ENCODE measurements around the gene SMIM10.
"Not testable (repeated sequence)": the region's sequence is repeated elsewhere in the genome, so short reads cannot be mapped to it uniquely, and the experiment has no call there.

SMIM10 gene

GRCh38 chrX:135009057-135009610 is 18.3 kb downstream of the SMIM10 start:
- no peak overlapping the region for H3K9ac ChIP-seq
- peaks cover 97% of the 10 kb centered on the region for H3K27me3 ChIP-seq
- H3K4me3 ChIP-seq, result no peak overlapping the region
- H3K4me1 ChIP-seq, result no peaks in the 10 kb centered on the region
- no peaks in the 10 kb centered on the region for H3K9me3 ChIP-seq
- no peak overlapping the region for H3K27ac ChIP-seq
- H3K36me3 ChIP-seq, result no peaks in the 10 kb centered on the region
- TF ChIP-seq Cebpa-rat (IDR thresholded peaks at IDR 0.05), result no peak
- 0 out of 2 replicates have a peak, but pooled peaks cover 9% of the 10 kb centered on the region for H4K20me1 ChIP-seq
- H3K4me2 ChIP-seq, result no peak overlapping the region

DNA sequence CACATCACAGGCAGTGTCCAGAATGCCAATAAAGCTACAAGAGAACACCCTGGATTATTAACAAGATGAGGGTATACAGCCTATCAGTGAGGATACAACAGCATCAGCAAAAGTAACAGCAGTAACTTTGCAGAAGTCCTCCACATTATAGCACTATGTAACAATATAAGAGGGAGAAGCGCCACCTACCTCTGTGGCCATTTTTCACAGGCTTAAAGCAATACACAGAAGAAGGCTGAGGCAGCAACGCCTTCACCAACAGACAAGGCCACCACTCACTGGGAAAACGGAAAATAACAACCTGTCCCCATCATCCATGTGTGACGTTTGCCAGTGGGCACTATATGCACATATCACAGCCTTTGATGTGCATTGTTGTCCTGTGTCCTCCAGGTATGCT is 19.0 kb downstream of the SMIM10 start:
- Histone ChIP-seq H3K4me3 (no peak overlapping the region), H4K20me1 (0 out of 2 replicates have a peak, but pooled peaks cover 9% of the 10 kb centered on the region), H3K4me2 (no peak overlapping the region), H3K4me1 (no peaks in the 10 kb centered on the region), H3K36me3 (no peaks in the 10 kb centered on the region), H3K27me3 (peaks cover 98% of the 10 kb centered on the region), H3K9me3 (no peaks in the 10 kb centered on the region), H3K9ac (no peak overlapping the region), H3K27ac (no peak overlapping the region)
- TF ChIP-seq Cebpa-rat (IDR thresholded peaks at IDR 0.05), result no peak

DNA sequence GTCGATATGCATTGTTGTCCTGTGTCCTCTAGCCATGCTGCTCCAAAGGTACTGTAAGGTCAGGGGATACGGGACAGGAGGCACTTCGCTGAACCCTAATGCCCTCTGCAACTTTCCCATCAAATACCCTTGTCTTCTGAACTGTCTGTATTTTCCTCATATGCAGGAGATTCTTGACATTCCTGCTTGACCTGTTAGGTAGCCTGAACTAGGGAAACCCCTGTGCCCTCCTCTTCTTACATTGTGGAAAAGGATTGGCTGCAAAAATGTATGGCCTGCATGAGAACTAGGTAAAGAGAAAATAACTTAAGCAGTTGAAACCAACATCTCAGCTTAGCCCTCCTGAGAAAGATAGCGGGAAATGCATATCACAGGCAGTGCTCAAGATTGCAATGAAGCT is 20.1 kb downstream of the SMIM10 start:
- H3K36me3 ChIP-seq, result no peaks in the 10 kb centered on the region
- no peaks in the 10 kb centered on the region for H3K4me1 ChIP-seq
- H3K4me2 ChIP-seq, result no peak overlapping the region
- no peak overlapping the region for H3K9ac ChIP-seq
- peaks cover 97% of the 10 kb centered on the region for H3K27me3 ChIP-seq
- H3K27ac ChIP-seq, result no peak overlapping the region
- no peaks in the 10 kb centered on the region for H3K9me3 ChIP-seq
- no peak overlapping the region for H3K4me3 ChIP-seq
- 0 out of 2 replicates have a peak, but pooled peaks cover 4% of the 10 kb centered on the region for H4K20me1 ChIP-seq
- TF ChIP-seq Cebpa-rat (IDR thresholded peaks at IDR 0.05), result no peak

DNA sequence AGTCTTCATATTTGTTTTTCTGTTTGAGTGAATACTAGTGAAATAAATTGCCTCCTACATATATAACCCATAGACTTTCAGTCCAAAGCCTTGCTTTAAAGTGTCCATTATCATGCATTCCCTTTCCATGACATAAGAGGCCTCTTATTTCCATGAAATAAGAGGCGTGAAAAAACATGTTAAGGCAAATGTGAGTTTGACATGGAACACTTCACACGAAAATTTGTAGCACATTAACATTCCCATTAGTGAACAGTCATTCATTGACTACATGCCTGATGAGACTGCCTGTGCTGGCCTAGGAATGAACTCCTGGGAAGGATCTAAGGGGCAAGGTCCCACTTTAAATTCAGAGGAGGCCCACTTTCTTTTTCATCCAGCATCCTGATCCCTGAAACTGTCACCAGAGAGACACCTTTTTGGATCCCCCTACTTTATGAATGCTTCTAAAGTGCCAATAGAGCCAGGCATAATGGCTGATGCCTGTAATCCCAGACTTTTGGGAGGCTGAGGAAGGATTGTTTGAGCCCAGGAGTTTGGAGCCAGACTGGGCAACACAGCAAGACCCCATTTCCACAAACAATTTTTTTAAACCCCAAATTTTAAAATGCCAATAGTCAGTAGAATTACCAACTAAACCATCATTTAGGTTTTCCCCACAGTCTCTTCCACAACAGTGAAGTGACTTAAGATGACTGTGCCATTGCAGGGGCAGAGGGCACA is 24.9 kb downstream of the SMIM10 start:
- TF ChIP-seq Cebpa-rat (IDR thresholded peaks at IDR 0.05), result no peak
- Histone ChIP-seq H3K27me3 (peaks cover 94% of the 10 kb centered on the region), H3K4me3 (no peak overlapping the region), H3K9me3 (no peaks in the 10 kb centered on the region), H3K9ac (no peak overlapping the region), H3K36me3 (no peaks in the 10 kb centered on the region), H3K4me2 (no peak overlapping the region), H3K4me1 (no peaks in the 10 kb centered on the region), H3K27ac (no peak overlapping the region), H4K20me1 (peaks cover 5% of the 10 kb centered on the region; the same call in 1 of the 2 replicates)

DNA sequence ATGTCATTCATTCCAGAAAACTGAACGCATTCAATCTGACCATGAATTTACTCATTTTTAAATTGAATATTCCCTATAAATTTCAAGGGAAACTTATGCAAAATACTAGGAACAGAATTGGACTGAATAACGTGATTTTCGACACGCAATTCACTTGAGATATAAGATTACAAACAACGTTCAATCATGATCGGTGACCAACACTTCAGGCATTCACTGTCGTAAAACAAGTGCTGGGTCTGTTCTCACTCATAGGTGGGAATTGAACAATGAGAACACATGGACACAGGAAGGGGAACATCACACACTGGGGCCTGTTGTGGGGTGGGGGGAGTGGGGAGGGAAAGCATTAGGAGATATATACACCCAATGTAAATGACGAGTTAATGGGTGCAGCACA is 29.1 kb downstream of the SMIM10 start:
- peaks cover 91% of the 10 kb centered on the region for H3K27me3 ChIP-seq
- not testable (repeated sequence) for H3K9ac ChIP-seq, H3K4me3 ChIP-seq, H4K20me1 ChIP-seq, H3K36me3 ChIP-seq, H3K27ac ChIP-seq, H3K4me2 ChIP-seq, H3K4me1 ChIP-seq
- H3K9me3 ChIP-seq, result peaks cover 12% of the 10 kb centered on the region

- not testable (repeated sequence) for H3K4me2 ChIP-seq
These were observed 33.0 kb downstream of the SMIM10 start for GRCh38 chrX:135023791-135024190.

DNA sequence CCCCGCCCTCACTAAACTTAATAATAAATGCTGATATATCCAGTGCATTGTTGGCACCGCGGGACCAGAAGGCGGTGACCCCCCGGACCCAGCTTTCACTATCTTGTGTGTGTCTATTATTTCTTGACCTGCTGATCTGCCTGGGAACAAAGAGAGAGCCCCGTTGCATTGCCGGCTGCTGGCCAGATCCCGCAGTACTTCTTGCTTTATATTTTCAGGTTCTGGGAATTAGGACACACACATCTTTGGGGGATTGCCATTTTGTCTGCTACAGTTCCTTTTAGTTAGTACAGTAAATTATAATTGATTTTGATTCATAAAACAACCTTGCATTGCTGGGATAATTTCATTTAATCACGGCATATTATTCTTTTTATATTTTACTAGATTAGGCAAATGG is 33.7 kb downstream of the SMIM10 start:
- no peaks in the 10 kb centered on the region for H3K36me3 ChIP-seq
- no peaks in the 10 kb centered on the region; the same call in 1 of the 2 replicates for H4K20me1 ChIP-seq
- peaks cover 12% of the 10 kb centered on the region for H3K9me3 ChIP-seq
- no peak overlapping the region for H3K9ac ChIP-seq
- H3K27ac ChIP-seq, result no peak overlapping the region
- peaks cover 77% of the 10 kb centered on the region for H3K27me3 ChIP-seq
- H3K4me2 ChIP-seq, result no peak overlapping the region
- H3K4me3 ChIP-seq, result no peak overlapping the region
- no peaks in the 10 kb centered on the region for H3K4me1 ChIP-seq
- TF ChIP-seq Cebpa-rat (IDR thresholded peaks at IDR 0.05), result no peak

More at GRCh38 chrX:135023791-135024190, 33.0 kb downstream of the SMIM10 start:
- H3K27me3 ChIP-seq, result peaks cover 81% of the 10 kb centered on the region
- not testable (repeated sequence) for H3K36me3 ChIP-seq, H4K20me1 ChIP-seq, H3K27ac ChIP-seq, H3K4me1 ChIP-seq, H3K9ac ChIP-seq, H3K4me3 ChIP-seq
- peaks cover 12% of the 10 kb centered on the region for H3K9me3 ChIP-seq

GRCh38 chrX:135030207-135030963 is 39.6 kb downstream of the SMIM10 start:
- H3K4me3 ChIP-seq, H3K4me1 ChIP-seq, H3K27ac ChIP-seq, H3K9ac ChIP-seq, H3K4me2 ChIP-seq, H4K20me1 ChIP-seq, H3K36me3 ChIP-seq: not testable (repeated sequence)
- H3K9me3 ChIP-seq, result peaks cover 17% of the 10 kb centered on the region
- peaks cover 82% of the 10 kb centered on the region for H3K27me3 ChIP-seq

DNA sequence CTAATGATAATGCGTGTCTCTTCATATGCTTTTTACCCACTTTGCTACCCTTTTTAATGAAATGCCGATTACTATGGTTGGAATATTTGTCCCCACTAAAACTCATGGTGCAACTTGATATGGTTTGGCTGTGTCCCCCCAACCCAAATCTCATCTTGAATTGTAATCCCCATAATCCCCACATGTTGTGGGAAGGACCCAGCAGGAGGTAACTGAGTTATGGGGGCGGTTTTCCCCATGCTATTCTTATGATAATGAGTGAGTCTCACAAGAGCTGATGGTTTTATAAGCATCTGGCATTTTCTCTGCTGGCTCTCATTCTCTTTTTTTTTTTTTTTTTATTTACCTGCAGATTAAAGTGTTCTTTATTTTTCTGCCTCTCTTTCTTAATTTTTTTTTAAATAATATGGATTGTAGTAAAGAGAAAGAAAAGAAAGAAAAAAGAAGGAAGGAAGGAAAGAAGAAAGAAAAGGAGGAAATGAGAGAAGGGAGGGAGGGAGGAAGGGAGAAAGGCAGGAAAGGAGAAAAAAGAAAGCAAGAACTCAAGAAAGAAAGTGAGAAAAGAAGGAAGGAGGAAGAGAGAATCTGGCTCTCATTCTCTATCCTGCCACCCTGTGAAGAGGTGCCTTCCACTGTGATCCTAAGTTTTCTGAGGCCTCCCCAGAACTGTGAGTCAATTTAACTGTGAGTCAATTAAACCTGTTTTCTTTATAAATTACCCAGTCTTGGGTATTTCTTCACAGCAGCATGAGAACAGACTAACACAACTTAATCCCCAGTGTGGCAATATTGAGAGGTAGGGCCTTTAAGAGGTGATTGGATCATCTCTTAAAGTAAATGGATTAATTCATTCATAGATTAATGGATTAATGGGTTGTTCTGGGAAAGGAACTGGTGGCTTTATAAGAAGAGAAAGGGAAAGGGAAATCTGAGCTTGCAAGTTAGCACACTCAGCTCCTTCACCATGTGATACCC is 50.6 kb downstream of the SMIM10 start:
- H3K4me3 ChIP-seq, H3K27ac ChIP-seq, H3K4me1 ChIP-seq, H3K9ac ChIP-seq, H3K4me2 ChIP-seq, H3K9me3 ChIP-seq, H4K20me1 ChIP-seq, H3K36me3 ChIP-seq: not testable (repeated sequence)
- H3K27me3 ChIP-seq, result peaks cover 69% of the 10 kb centered on the region
